GM18519 (cell line): ENCODE results near the gene SEMA3D.

Experiments used
- ATAC-seq: cut with Tn5 transposase; IDR thresholded peaks from one replicate; pipeline ENCODE4 v1.9.1; 2021; ENCODE audit warnings: mild to moderate bottlenecking, moderate library complexity; ENCODE audit not compliant: unreplicated experiment, low FRiP score

The SEMA3D gene

GRCh38 chr7:85186521-85187241 is at the start of gene SEMA3D:
TSS of gene SEMA3D (minus strand) at chr7:85187056. CDS start at chr7:85121891, 65,165 bp downstream.
- peak; percentile 86 for ATAC-seq

- ATAC-seq, result no peak
Measured at GRCh38 chr7:85234730-85235129, 47.9 kb upstream of the SEMA3D start.

GRCh38 chr7:85232068-85232467 is 45.2 kb upstream of the SEMA3D start:
- no peak for ATAC-seq

GRCh38 chr7:85230623-85231022 is 43.8 kb upstream of the SEMA3D start:
- no peak for ATAC-seq

- ATAC-seq, result no peak
Measured at GRCh38 chr7:85229544-85229943, 42.7 kb upstream of the SEMA3D start.

GRCh38 chr7:85226361-85227085 is 39.7 kb upstream of the SEMA3D start:
- ATAC-seq, result no peak

- no peak for ATAC-seq
Measured at GRCh38 chr7:85224171-85224570, 37.3 kb upstream of the SEMA3D start.

- ATAC-seq, result no peak
Measured at GRCh38 chr7:85222522-85222921, 35.7 kb upstream of the SEMA3D start.

- ATAC-seq, result no peak
Measured at GRCh38 chr7:85221796-85222195, 34.9 kb upstream of the SEMA3D start.

GRCh38 chr7:85220651-85221050 is 33.8 kb upstream of the SEMA3D start:
- ATAC-seq, result no peak

- ATAC-seq, result no peak
Measured at GRCh38 chr7:85220023-85220422, 33.2 kb upstream of the SEMA3D start.

- no peak for ATAC-seq
Measured at GRCh38 chr7:85217085-85217484, 30.2 kb upstream of the SEMA3D start.

GRCh38 chr7:85215098-85215497 is 28.2 kb upstream of the SEMA3D start:
- peak; percentile 93 for ATAC-seq

GRCh38 chr7:85213500-85213899 is 26.6 kb upstream of the SEMA3D start:
- ATAC-seq, result no peak

- ATAC-seq, result no peak
Measured at GRCh38 chr7:85205754-85206153, 18.9 kb upstream of the SEMA3D start.

GRCh38 chr7:85204496-85204895 is 17.6 kb upstream of the SEMA3D start:
- no peak for ATAC-seq

GRCh38 chr7:85204061-85204460 is 17.2 kb upstream of the SEMA3D start:
- ATAC-seq, result no peak

- no peak for ATAC-seq
Measured at GRCh38 chr7:85201209-85201608, 14.4 kb upstream of the SEMA3D start.

GRCh38 chr7:85196696-85197095 is 9.8 kb upstream of the SEMA3D start:
- ATAC-seq, result no peak

GRCh38 chr7:85191383-85191782 is 4.5 kb upstream of the SEMA3D start:
- ATAC-seq, result no peak

GRCh38 chr7:85186083-85186520 is 754 bp downstream of the SEMA3D start:
- no peak for ATAC-seq
